GM12872 (cell line): ENCODE data around the gene RFXANK.

ENCODE experiments used
- TF ChIP-seq, protein P1 (sequence below): IDR thresholded peaks from 3 replicates; pipeline ENCODE4 v1.5.1; 2011; ENCODE audit warnings: low read depth, mild to moderate bottlenecking, low read length, moderate library complexity; ENCODE audit not compliant: insufficient read depth

RFXANK gene

GRCh38 chr19:19151418-19151817 is 40.6 kb upstream of the RFXANK start:
- TF ChIP-seq, protein P1, sequence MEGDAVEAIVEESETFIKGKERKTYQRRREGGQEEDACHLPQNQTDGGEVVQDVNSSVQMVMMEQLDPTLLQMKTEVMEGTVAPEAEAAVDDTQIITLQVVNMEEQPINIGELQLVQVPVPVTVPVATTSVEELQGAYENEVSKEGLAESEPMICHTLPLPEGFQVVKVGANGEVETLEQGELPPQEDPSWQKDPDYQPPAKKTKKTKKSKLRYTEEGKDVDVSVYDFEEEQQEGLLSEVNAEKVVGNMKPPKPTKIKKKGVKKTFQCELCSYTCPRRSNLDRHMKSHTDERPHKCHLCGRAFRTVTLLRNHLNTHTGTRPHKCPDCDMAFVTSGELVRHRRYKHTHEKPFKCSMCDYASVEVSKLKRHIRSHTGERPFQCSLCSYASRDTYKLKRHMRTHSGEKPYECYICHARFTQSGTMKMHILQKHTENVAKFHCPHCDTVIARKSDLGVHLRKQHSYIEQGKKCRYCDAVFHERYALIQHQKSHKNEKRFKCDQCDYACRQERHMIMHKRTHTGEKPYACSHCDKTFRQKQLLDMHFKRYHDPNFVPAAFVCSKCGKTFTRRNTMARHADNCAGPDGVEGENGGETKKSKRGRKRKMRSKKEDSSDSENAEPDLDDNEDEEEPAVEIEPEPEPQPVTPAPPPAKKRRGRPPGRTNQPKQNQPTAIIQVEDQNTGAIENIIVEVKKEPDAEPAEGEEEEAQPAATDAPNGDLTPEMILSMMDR: no peak

- TF ChIP-seq, protein P1: no peak
These were observed 39.2 kb upstream of the RFXANK start for GRCh38 chr19:19152668-19153384.

GRCh38 chr19:19154768-19155494 is 37.1 kb upstream of the RFXANK start:
- TF ChIP-seq, protein P1: no peak

DNA sequence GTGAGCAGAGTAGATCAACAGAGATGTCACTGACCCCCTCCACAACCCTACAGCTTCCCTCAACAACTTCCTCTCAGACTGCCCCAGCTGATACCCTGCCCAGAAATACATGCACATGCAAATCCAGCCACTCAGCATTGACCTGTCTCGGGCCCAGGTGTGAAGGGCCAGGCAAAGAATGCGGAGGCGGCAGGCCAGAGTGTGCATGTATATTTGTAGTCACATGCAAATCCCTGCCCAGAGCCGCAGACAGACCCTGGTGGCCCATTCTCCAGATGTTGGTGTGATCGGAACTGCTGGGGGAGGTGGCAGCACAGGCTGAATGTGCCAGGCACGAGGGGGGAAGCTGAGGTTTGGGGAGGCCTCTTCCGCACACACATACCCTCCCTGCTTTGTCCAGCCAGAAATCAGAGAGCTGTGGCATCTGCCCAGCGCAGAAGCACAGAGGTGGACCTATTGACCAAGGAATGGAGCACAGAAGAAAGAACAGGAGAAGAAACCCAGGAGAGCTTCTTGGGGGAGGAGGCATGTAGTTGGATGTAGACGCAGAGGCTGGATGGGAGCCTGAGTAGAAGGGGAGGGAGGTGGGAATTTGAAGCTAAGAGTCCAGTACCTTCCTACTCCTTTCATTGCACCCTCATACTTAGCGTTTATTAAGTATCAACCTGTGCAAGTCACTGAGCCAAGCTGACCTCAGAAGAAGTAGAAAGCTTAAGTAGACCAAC is 36.4 kb upstream of the RFXANK start:
- TF ChIP-seq, protein P1: no peak

DNA sequence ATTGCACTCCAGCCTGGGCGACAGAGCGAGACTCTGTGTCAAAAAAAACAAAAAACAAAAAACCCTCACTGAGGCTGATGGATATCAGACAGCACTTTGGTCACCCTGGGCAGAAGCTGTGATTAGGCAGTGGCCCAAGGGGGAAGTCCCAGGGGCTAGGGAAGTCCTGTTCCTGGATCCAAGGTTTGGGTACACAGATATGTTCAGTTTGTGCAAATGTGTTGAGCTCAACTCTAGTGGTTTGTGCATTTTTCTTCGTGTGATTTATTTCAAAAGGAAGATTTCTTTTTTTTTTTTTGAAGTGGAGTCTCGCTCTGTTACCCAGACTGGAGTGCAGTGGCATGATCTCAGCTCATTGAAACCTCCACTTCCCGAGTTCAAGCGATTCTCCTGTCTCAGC is 34.2 kb upstream of the RFXANK start:
- TF ChIP-seq, protein P1: no peak

DNA sequence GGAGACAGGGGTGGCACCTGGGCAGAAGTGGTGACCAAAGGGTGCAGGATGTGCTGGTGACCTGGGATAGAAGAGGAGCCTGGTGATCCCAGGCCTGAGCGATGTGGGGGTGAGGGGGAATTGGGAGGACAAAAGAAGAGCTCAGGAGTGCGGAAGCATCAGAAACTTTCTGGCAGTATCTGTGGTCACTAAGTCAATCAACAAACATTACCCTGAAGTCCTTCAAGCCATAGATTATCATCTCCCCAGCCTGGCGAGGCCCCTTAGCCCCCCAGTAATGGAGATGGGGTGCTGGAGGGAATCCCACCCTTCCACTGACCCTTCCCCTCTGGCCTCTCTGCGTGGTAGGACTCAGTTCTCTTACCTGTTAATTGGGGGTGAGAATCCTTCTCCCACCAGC is 32.5 kb upstream of the RFXANK start:
- TF ChIP-seq, protein P1: no peak

DNA sequence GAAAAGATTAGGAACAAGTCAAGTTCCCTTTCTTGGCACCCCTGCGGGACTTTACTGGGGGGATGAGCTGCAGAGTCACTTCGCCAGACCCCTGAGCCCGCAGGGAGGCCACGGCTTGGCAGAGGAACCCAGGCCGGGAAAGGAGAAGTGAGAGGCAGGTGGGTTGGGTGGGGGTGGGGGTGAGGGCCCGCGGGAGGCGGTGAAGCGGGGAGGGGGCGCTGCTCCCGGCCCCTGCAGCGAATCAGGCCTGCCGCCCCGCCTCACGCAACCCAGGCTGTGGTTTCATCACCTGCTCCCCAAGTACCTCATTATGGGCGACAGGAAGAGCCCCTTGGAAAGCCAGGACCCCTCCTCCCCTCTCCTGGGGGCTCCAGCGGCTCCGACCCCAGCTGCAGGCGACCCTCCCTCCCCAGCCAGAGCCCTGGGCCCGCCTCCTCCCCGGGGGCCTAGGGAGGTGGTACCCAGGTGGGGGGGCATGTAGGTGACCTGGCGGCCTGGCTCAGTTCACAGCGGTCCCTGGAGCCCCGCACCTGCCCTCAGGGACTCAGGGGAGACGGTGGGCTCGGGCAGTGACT is 31.5 kb upstream of the RFXANK start:
- TF ChIP-seq, protein P1: no peak
